Transverse colon (tissue), 4 donors: ENCODE measurements around the gene LRP5.

Experiments
- CTCF ChIP-seq, 5 experiments: fragments of 200-600 bp in 3 of 5; fragments of 450-650 bp in 2 of 5; sonication (generic) in 3 of 5; IDR thresholded peaks; 1 replicate in 2 of 5; 2 replicates in 3 of 5; pipeline ENCODE4 v1.5.1; 2016 to 2017; ENCODE audit warnings: antibody characterized with exemption in 5 of 5, inconsistent platforms in 3 of 5, mild to moderate bottlenecking in 2 of 5, moderate library complexity in 1 of 5
- EP300 ChIP-seq: sonication (generic); formaldehyde crosslinking; IDR thresholded peaks from one replicate; pipeline ENCODE4 v1.6.1; 2017; ENCODE audit warnings: antibody characterized with exemption, low read depth
- POLR2A ChIP-seq: fragments of 450-650 bp; IDR thresholded peaks from one replicate; pipeline ENCODE4 v1.6.1; 2016; ENCODE audit warnings: antibody characterized with exemption, mild to moderate bottlenecking, moderate library complexity
- POLR2AphosphoS5 ChIP-seq, 3 donors: sonication (generic); formaldehyde crosslinking; IDR thresholded peaks; one replicate each; pipeline ENCODE4 v1.6.1; 2016; ENCODE audit warnings: antibody characterized with exemption in 3 of 3

DNA sequence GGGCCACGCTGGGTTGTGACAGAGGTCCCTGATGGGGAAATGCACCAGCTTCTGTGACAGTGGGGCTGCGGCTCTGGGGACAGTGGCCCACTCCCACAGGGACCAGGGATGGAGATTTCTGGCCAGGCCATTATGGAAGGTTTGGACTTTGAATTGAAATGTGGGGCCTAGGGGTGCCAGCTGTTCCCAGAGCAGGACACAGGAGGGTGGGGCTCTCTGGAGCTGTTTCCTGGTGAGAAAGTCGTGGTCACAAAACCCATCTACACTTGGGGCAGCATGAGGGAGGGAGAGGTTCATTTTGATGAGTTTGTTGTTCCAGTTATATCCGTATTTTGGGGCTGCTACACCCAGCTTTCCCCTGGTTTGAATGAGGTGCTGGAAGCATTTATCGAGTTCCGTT lies 52.2 kb downstream of the LRP5 start:
- no peak for TF ChIP-seq CTCF (IDR thresholded peaks at IDR 0.05)
- no peak for TF ChIP-seq EP300
- no peak for TF ChIP-seq POLR2A
- no peak for TF ChIP-seq POLR2AphosphoS5 (IDR thresholded peaks at IDR 0.05)
